Measurements from ENCODE around the gene MLC1.

MLC1 gene

GRCh38 chr22:50048061-50048765 lies 37.0 kb downstream of the MLC1 start:
- DNase-seq, result no peak
- H3K4me1 Mint-ChIP-seq, result peaks cover 6% of the 10 kb centered on the region
- CTCF ChIA-PET, result no interaction called here
- no peak overlapping the region for H3K4me3 Mint-ChIP-seq
- H3K9me3 Mint-ChIP-seq, result peaks cover 1% of the 10 kb centered on the region
- H3K27me3 Mint-ChIP-seq, result peaks cover 26% of the 10 kb centered on the region
- no peaks in the 10 kb centered on the region for H3K36me3 Mint-ChIP-seq
- H3K27ac Mint-ChIP-seq, result no peak overlapping the region

DNA sequence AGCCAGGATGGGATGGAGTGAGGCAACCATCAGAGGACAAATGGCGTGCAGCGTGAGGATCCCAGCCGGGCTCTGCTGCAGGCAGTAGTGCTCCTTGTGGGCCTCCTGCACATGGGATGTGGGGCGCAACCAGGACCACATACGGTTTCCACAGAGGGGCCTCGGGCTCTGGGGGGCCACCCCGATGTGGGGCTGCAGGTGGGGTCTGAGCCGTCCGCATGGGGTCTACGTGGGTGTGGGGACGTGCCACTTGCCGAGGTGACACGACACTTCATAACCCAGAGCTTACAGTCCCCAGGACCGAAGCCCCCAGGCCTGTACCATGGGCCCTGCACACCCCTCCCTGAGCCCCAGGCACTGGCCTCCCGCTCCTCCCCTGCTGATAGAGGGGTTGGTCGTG lies 37.9 kb downstream of the MLC1 start:
- H3K36me3 Mint-ChIP-seq, result no peaks in the 10 kb centered on the region
- no peak overlapping the region for H3K4me3 Mint-ChIP-seq
- peaks cover 30% of the 10 kb centered on the region for H3K27me3 Mint-ChIP-seq
- H3K9me3 Mint-ChIP-seq, result no peaks in the 10 kb centered on the region
- CTCF ChIA-PET, result no interaction called here
- no peak for DNase-seq
- H3K27ac Mint-ChIP-seq, result no peak overlapping the region
- H3K4me1 Mint-ChIP-seq, result peaks cover 6% of the 10 kb centered on the region

DNA sequence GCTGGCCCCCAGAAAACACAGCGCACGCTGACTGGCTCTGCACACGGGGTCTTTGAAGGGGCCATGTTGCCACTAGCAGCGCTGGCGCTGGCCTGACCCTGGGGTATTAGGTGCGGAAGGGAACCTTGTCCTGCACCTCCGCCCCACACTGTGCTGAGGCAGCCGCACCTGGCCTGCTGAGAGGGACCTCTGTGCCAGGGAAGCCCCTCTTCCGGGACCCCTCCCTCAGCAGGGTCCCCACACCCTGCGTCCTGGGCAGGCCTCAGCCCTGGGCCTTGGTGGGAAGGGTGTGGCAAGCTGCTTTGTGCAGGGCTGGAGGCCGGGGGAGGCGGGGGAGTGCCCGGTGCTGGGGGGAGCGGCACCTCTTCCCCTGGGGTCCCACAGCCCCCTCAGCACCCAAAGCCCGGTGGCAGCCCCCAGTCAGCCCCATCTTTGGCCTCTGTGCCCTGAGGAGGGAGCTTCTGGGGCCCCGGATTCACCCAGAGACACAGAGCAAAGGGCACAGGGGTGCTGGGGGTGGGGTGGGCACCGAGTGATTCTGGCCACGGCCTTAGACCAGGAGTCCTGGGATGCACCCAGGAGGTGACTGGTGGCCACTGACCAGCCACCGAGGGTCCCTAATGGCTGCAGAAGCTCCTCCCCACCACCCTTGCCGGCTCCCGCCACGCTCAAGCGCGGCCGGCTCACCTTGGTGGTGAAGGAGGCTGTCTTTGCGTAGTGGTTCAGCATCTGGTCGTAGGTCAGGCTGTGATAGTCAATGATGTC lies 38.6 kb downstream of the MLC1 start:
- H3K27me3 Mint-ChIP-seq, result peaks cover 33% of the 10 kb centered on the region
- CTCF ChIA-PET, result no interaction called here

DNA sequence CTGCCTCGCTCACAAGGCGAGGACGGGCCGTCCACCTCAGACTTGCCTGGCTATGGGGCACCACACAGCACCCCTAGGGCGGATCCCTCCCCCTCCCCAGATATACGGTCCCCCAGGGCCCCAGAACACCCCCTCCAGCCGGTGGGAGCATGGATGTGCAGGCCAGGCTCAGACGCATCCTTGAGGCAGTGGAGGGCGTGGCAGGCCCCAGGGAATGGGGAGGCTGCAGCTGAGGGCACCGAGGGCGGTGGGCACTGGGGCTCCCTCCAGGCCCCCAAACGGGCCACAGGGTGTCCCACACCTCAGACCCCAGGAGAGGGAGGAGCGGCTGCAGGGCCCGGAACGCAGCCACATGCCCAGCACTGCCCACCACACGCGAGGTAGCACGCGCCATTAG lies 39.2 kb downstream of the MLC1 start:
- Mint-ChIP-seq H3K27me3 (peaks cover 38% of the 10 kb centered on the region), H3K36me3 (no peaks in the 10 kb centered on the region)

More for the DNA sequence above, 38.6 kb downstream of the MLC1 start:
- no peak for DNase-seq
- H3K36me3 Mint-ChIP-seq, result no peaks in the 10 kb centered on the region
- no peak overlapping the region for H3K4me3 Mint-ChIP-seq
- peaks cover 6% of the 10 kb centered on the region for H3K4me1 Mint-ChIP-seq
- no peak overlapping the region for H3K27ac Mint-ChIP-seq
- no peaks in the 10 kb centered on the region for H3K9me3 Mint-ChIP-seq

GRCh38 chr22:50045211-50046018 lies 39.8 kb downstream of the MLC1 start:
- Mint-ChIP-seq H3K4me3 (no peak overlapping the region), H3K27ac (no peak overlapping the region), H3K4me1 (peaks cover 6% of the 10 kb centered on the region), H3K36me3 (no peaks in the 10 kb centered on the region), H3K27me3 (peaks cover 38% of the 10 kb centered on the region), H3K9me3 (no peaks in the 10 kb centered on the region)
- CTCF ChIA-PET, result no interaction called here
- no peak for DNase-seq

More for the DNA sequence above, 39.2 kb downstream of the MLC1 start:
- H3K27ac Mint-ChIP-seq, result no peak overlapping the region
- peaks cover 6% of the 10 kb centered on the region for H3K4me1 Mint-ChIP-seq
- DNase-seq, result no peak
- no peaks in the 10 kb centered on the region for H3K9me3 Mint-ChIP-seq
- H3K4me3 Mint-ChIP-seq, result no peak overlapping the region
- CTCF ChIA-PET, result no interaction called here

DNA sequence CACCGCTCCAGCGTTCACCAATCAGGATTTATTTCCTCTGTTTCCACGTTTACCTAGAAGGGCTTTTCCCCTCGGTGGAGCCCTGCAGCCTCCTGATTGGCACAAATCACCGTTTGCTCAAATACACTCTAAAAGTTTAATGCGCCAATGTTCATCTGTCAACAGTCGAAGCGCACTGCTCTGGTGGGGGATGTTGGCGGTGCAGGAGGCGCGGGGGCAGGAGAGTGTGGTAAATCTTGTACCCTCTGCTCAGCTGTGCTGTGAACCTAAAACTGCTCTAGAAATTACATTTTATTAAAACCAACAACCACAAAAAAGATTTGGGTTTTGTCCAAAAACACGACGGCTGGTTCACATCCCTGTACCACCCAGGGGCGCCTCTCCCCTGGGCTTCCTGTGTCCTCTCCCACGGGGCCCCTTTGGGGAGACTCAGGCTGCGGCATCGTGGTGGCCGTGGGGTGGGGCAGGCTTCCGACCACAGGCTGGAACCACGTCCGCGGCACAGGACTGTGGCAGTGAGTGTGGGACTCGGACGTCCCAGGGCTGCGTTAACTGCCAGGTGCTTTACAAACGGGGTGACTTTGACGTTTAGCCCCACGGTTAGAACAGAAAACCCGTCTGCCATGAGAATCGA lies 40.6 kb downstream of the MLC1 start:
- no peaks in the 10 kb centered on the region for H3K9me3 Mint-ChIP-seq
- DNase-seq, result no peak
- peaks cover 45% of the 10 kb centered on the region for H3K27me3 Mint-ChIP-seq
- H3K36me3 Mint-ChIP-seq, result no peaks in the 10 kb centered on the region
- H3K4me3 Mint-ChIP-seq, result no peak overlapping the region
- H3K4me1 Mint-ChIP-seq, result peaks cover 6% of the 10 kb centered on the region
- CTCF ChIA-PET, result no interaction called here
- no peak overlapping the region for H3K27ac Mint-ChIP-seq

DNA sequence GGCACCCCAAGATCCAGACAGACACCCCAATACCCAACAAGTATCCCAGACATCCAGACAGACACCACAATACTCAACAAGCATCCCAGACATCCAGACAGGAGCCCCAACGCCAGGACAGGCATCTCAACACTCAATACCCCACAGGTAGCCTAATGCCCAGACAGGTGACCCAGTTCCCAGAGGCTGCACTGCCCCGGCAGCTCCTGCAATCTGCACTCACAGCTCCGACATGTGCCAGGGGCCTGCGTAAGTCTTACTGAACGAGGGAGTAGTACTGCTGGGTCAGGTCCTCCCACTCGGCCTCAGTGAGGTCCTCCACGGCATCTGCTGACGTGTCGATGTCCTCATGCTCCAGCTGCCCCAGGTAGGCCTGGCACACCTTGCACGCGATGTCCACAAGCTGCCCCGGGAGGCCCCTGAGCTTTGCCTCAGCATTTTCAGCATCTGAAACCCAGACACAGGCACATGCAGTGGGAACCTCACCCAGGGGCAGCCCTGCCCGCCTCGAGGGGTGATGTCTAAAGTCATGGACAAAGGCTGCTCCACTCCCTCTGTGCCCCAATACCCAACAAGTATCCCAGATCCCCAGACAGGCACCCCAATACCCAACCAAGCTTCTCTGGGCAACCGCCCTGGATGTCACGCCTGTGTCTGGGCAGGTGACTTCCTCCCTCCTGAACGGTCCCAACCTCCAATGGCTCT lies 43.7 kb downstream of the MLC1 start:
- no peak overlapping the region for H3K27ac Mint-ChIP-seq
- H3K4me1 Mint-ChIP-seq, result peaks cover 7% of the 10 kb centered on the region
- H3K36me3 Mint-ChIP-seq, result no peaks in the 10 kb centered on the region
- no peak for DNase-seq
- H3K4me3 Mint-ChIP-seq, result no peak overlapping the region
- CTCF ChIA-PET, result interaction anchor here (0.9 kb wide), 1 partner anchor 11 kb away, joined by 3 read pairs; no protein-coding TSS in a partner anchor
- H3K27me3 Mint-ChIP-seq, result peaks cover 59% of the 10 kb centered on the region
- peaks cover 8% of the 10 kb centered on the region for H3K9me3 Mint-ChIP-seq

GRCh38 chr22:50040717-50041116 lies 44.5 kb downstream of the MLC1 start:
- Mint-ChIP-seq H3K9me3 (peaks cover 8% of the 10 kb centered on the region), H3K27me3 (peaks cover 64% of the 10 kb centered on the region), H3K27ac (no peak overlapping the region), H3K4me3 (no peak overlapping the region), H3K4me1 (peaks cover 7% of the 10 kb centered on the region), H3K36me3 (no peaks in the 10 kb centered on the region)
- CTCF ChIA-PET, result interaction anchor here (0.9 kb wide), 1 partner anchor 10 kb away, joined by 3 read pairs; no protein-coding TSS in a partner anchor
- DNase-seq, result no peak

DNA sequence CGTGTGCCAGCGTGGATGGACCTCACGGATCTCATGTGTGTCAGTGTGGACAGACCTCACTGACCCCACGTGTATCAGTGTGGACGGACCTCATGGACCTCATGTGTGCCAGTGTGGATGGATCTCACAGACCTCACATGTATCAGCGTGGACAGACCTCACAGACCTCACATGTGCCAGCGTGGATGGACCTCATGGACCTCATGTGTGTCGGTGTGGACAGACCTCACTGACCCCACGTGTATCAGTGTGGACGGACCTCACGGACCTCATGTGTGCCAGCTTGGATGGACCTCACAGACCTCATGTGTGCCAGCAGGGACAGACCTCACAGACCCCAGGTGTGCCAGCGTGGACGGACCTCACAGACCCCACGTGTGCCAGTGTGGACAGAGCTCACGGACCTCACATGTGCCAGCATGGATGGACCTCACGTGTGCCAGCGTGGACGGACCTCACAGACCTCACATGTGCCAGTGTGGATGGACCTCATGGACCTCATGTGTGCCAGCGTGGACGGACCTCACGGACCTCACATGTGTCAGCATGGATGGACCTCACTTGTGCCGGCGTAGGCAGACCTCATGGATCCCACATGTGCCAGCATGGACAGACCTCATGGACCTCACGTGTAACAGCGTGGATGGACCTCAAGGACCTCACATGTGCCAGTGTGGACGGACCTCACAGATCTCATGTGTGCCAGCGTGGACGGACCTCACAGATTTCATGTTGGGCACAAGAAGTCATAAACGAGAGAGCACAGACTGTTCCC lies 45.4 kb downstream of the MLC1 start:
- no peaks in the 10 kb centered on the region for H3K36me3 Mint-ChIP-seq
- CTCF ChIA-PET, result no interaction called here
- H3K9me3 Mint-ChIP-seq, result peaks cover 8% of the 10 kb centered on the region
- H3K27ac Mint-ChIP-seq, result no peak overlapping the region
- DNase-seq, result no peak
- peaks cover 64% of the 10 kb centered on the region for H3K27me3 Mint-ChIP-seq
- peaks cover 9% of the 10 kb centered on the region for H3K4me1 Mint-ChIP-seq
- H3K4me3 Mint-ChIP-seq, result no peak overlapping the region

GRCh38 chr22:50035976-50036724 lies 49.1 kb downstream of the MLC1 start:
- Mint-ChIP-seq H3K27me3 (peaks cover 71% of the 10 kb centered on the region), H3K4me1 (peaks cover 17% of the 10 kb centered on the region), H3K9me3 (peaks cover 8% of the 10 kb centered on the region), H3K27ac (no peak overlapping the region), H3K4me3 (no peak overlapping the region), H3K36me3 (no peaks in the 10 kb centered on the region)
- DNase-seq, result no peak
- CTCF ChIA-PET, result interaction anchor here (1.1 kb wide), 1 partner anchor 268 kb away, joined by 3 read pairs; no protein-coding TSS in a partner anchor

- H3K4me1 Mint-ChIP-seq, result peaks cover 17% of the 10 kb centered on the region
- peaks cover 8% of the 10 kb centered on the region for H3K9me3 Mint-ChIP-seq
- peaks cover 80% of the 10 kb centered on the region for H3K27me3 Mint-ChIP-seq
- no peak for DNase-seq
- CTCF ChIA-PET, result interaction anchor here (0.6 to 1.1 kb wide), 2 partner anchors 203 to 267 kb away, joined by 3 read pairs; no protein-coding TSS in a partner anchor
- H3K4me3 Mint-ChIP-seq, result no peak overlapping the region
- no peaks in the 10 kb centered on the region for H3K36me3 Mint-ChIP-seq
- H3K27ac Mint-ChIP-seq, result no peak overlapping the region
These were observed 49.9 kb downstream of the MLC1 start for GRCh38 chr22:50035131-50035881.
